PC-9 (cell line): ENCODE measurements around the gene GASK1B. TPM values are rescaled to one million over a fixed set of nuclear protein-coding genes. Genes with fewer than 3 reads are reported as not detected.

Experiments
- BruUV-seq: library from RNA; stranded (reverse); fragments of 400-500 nt; replicated peaks from 2 replicates; lab custom pipeline; 2021; lab: Mats Ljungman, UMichigan
- CTCF ChIA-PET: fragments of 300-600 bp; sonication (Branson Sonifier 250); formaldehyde crosslinking; loops from one replicate; lab custom pipeline; 2022; ENCODE audit warnings: antibody characterized with exemption; lab: Charles Lee
- POLR2A ChIA-PET: fragments of 300-600 bp; sonication (Branson Sonifier 250); formaldehyde crosslinking; loops from one replicate; lab custom pipeline; 2022; ENCODE audit warnings: antibody characterized with exemption; ENCODE audit not compliant: unreplicated experiment; lab: Charles Lee
- DNase-seq, 2 experiments: peaks; one replicate each; pipeline versions ENCODE4 v3.0.0 to v3.0.0-alpha.2; 2015 to 2022; ENCODE audit warnings: mixed read lengths in 1 of 2
- H2AFZ ChIP-seq: fragments of 200-600 bp; sonication (generic); 2 replicates; pipeline ENCODE4 v1.8.1; 2017; ENCODE audit warnings: antibody characterized with exemption
- H3F3A ChIP-seq: fragments of 200-600 bp; sonication (generic); 2 replicates; pipeline ENCODE4 v1.8.1; 2017; ENCODE audit warnings: antibody characterized with exemption, mild to moderate bottlenecking, low read depth; ENCODE audit not compliant: insufficient read depth
- H3K27ac ChIP-seq: fragments of 200-600 bp; sonication (generic); 2 replicates; pipeline ENCODE4 v1.6.1; 2016; ENCODE audit warnings: mixed run types
- H3K27me3 ChIP-seq: fragments of 200-600 bp; sonication (generic); 2 replicates; pipeline ENCODE4 v1.6.1; 2016; ENCODE audit warnings: low read depth, mixed run types; ENCODE audit not compliant: insufficient read depth
- H3K36me3 ChIP-seq: fragments of 200-600 bp; sonication (generic); 2 replicates; pipeline ENCODE4 v1.6.1; 2016; ENCODE audit warnings: low read depth, mixed run types
- H3K4me1 ChIP-seq: fragments of 200-600 bp; sonication (generic); replicated peaks from 2 replicates; pipeline ENCODE4 v1.6.1; 2016; ENCODE audit warnings: mixed run types; ENCODE audit not compliant: insufficient read depth
- H3K4me2 ChIP-seq: fragments of 200-600 bp; sonication (generic); 2 replicates; pipeline ENCODE4 v1.6.1; 2017; ENCODE audit warnings: mixed run types
- H3K4me3 ChIP-seq: fragments of 200-600 bp; sonication (generic); 2 replicates; pipeline ENCODE4 v1.6.1; 2016; ENCODE audit warnings: mixed run types
- H3K79me2 ChIP-seq: fragments of 200-600 bp; sonication (generic); 2 replicates; pipeline ENCODE4 v1.6.1; 2017; ENCODE audit warnings: low read depth, mixed run types
- H3K9me2 ChIP-seq: fragments of 200-600 bp; sonication (generic); 2 replicates; pipeline ENCODE4 v1.8.1; 2017; ENCODE audit warnings: mild to moderate bottlenecking; ENCODE audit not compliant: insufficient read depth
- H3K9me3 ChIP-seq: fragments of 200-600 bp; sonication (generic); 2 replicates; pipeline ENCODE4 v1.8.1; 2016; ENCODE audit warnings: low read depth; ENCODE audit not compliant: insufficient read depth
- H4K20me1 ChIP-seq: fragments of 200-600 bp; sonication (generic); 2 replicates; pipeline ENCODE4 v1.8.1; 2017; ENCODE audit not compliant: insufficient read depth
- CTCF ChIP-seq: fragments of 200-600 bp; sonication (generic); conservative IDR thresholded peaks from 2 replicates; pipeline ENCODE4 v1.6.1; 2017; ENCODE audit warnings: mixed run types, antibody characterized with exemption, mild to moderate bottlenecking, moderate library complexity
- EZH2 ChIP-seq: fragments of 200-600 bp; sonication (generic); IDR thresholded peaks from 2 replicates; pipeline ENCODE4 v1.8.0; 2017; ENCODE audit warnings: antibody characterized with exemption, low read depth
- intact Hi-C: fragments of 100-400 bp; cut with micrococcal nuclease; formaldehyde crosslinking; loops from one replicate; pipeline ENCODE4 v1.10.0; 2022; ENCODE audit not compliant: unreplicated experiment
- total RNA-seq: library from RNA; stranded (reverse); gene quantifications from 2 replicates; pipeline ENCODE4 v1.2.3, GENCODE V29; 2021

GASK1B gene
- total RNA-seq, 1 experiment from 2014 or later, result 4.1 TPM

- no peak overlapping the region for H3K27ac ChIP-seq
- intact Hi-C loops, result no loop called here
- H4K20me1 ChIP-seq, result no peaks in the 10 kb centered on the region
- H3K36me3 ChIP-seq, result no peaks in the 10 kb centered on the region
- H3K79me2 ChIP-seq, result no peaks in the 10 kb centered on the region
- POLR2A ChIA-PET, result no interaction called here
- H3K4me3 ChIP-seq, result no peak overlapping the region
- no peaks in the 10 kb centered on the region for H3K27me3 ChIP-seq
- H3K4me2 ChIP-seq, result no peak overlapping the region
- H3K9me3 ChIP-seq, result no peaks in the 10 kb centered on the region
- H2AFZ ChIP-seq, result no peak overlapping the region
- no peaks in the 10 kb centered on the region for H3K9me2 ChIP-seq
- no peak for DNase-seq
- TF ChIP-seq CTCF, result no peak
- TF ChIP-seq EZH2, result no peak
- no peaks in the 10 kb centered on the region for H3K4me1 ChIP-seq
- H3F3A ChIP-seq, result no peaks in the 10 kb centered on the region
- CTCF ChIA-PET, result no interaction called here
- BruUV-seq, result no TSS peak
These were observed 47.5 kb downstream of the GASK1B start for GRCh38 chr4:158125310-158125709.

Other genes with a start within 250 kb of the GASK1B start
- gene TMEM144, start 37.5 kb upstream of the GASK1B start, total RNA-seq, result 9.2 and 13.4 TPM in 2 replicates